Activated T-helper 1 cell treated with anti-CD3 and anti-CD28 coated beads, Interleukin-12 subunit alpha, Interleukin-12 subunit beta, Interleukin-2, Interleukin-4 antibody, amounts not matched to agents 30 ng/mL and 10 ng/mL and 1 ng/mL, durations not matched to agents 14 hours and 24 hours and 36 hours (primary cell): ENCODE measurements around the gene DCTN4. TPM values are rescaled to one million over a fixed set of nuclear protein-coding genes. Genes with fewer than 3 reads are reported as not detected.

Experiments used
- DNase-seq: peaks from one replicate; pipeline ENCODE4 v3.0.0; 2021; ENCODE audit warnings: low spot score
- H3K27ac Mint-ChIP-seq: one replicate; pipeline ENCODE4 v1.8.0; 2021; ENCODE audit warnings: mild to moderate bottlenecking, mixed read lengths
- H3K27me3 Mint-ChIP-seq: one replicate; pipeline ENCODE4 v1.8.0; 2022; ENCODE audit warnings: mild to moderate bottlenecking, moderate library complexity, mixed read lengths; ENCODE audit not compliant: insufficient read depth
- H3K36me3 Mint-ChIP-seq: one replicate; pipeline ENCODE4 v1.8.0; 2021; ENCODE audit warnings: low read depth, mixed read lengths
- H3K4me1 Mint-ChIP-seq: one replicate; pipeline ENCODE4 v1.8.0; 2021; ENCODE audit warnings: low read depth, mixed read lengths
- H3K4me3 Mint-ChIP-seq: one replicate; pipeline ENCODE4 v1.8.0; 2021; ENCODE audit warnings: mild to moderate bottlenecking, moderate library complexity, mixed read lengths
- H3K9me3 Mint-ChIP-seq: one replicate; pipeline ENCODE4 v1.8.0; 2021; ENCODE audit warnings: mixed read lengths
- intact Hi-C: fragments of 100-400 bp; cut with micrococcal nuclease; formaldehyde crosslinking; loops from one replicate; pipeline ENCODE4 v1.15.1; 2024
- total RNA-seq: library from RNA; stranded (reverse); gene quantifications from 2 replicates; pipeline ENCODE4 v1.2.3, GENCODE V29; 2022

The DCTN4 gene
- total RNA-seq, 1 donor from 2014 or later: 42.3 TPM

DNA sequence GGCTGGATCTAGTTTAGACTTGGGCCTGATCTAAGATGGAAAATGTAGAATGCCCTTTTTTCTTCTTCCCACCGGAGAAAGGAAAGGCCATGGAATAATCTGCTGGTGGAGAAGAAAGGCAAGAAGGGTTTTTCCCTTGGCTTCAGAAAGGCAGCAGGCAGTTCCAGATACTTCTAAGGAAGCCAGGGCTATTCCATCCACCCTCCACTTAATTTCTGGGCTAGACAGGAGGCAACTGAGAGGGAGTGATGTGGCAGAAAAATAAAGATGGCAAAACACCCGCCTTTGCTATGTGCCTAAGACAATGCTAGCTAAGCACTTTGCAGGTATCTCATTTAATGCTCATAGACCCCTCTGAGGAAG is 87.9 kb downstream of the DCTN4 start:
- Mint-ChIP-seq H3K4me3 (peak overlapping the region; percentile 58), H3K27me3 (peaks cover 18% of the 10 kb centered on the region), H3K27ac (no peak overlapping the region), H3K9me3 (no peaks in the 10 kb centered on the region), H3K36me3 (no peaks in the 10 kb centered on the region), H3K4me1 (no peaks in the 10 kb centered on the region)
- DNase-seq: no peak
- intact Hi-C loops: no loop called here

DNA sequence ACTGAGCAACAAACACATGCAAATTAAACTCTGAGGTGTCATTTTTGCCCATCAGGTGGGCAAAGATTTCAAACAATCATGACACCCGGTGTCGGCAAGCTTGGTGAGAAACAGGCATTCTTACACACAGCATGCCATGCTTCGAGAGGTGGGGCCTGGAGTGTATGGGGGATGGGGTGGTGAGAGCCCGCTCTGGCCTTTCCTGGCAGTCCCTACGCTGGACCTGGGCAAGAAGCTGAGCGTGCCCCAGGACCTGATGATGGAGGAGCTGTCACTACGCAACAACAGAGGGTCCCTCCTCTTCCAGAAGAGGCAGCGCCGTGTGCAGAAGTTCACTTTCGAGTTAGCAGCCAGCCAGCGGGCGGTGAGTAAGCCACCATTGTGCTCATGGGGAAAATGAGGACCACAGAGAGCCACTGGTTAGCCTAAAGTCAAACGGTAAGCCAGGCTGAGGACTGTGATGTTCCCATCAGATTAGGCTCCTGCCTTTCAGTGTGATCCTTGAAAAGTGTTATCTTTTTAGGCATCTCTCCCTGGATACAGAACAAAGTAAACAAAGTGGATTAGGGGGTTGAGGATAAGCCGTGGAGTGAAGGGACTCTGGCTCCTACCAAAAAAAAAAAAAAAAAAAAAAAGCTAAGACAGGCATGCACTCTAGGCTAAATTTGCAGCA is 88.4 kb downstream of the DCTN4 start:
- no peaks in the 10 kb centered on the region for H3K4me1 Mint-ChIP-seq
- H3K27me3 Mint-ChIP-seq: peaks cover 18% of the 10 kb centered on the region
- H3K4me3 Mint-ChIP-seq: peak overlapping the region; percentile 58
- intact Hi-C loops: no loop called here
- no peak overlapping the region for H3K27ac Mint-ChIP-seq
- no peaks in the 10 kb centered on the region for H3K36me3 Mint-ChIP-seq
- no peaks in the 10 kb centered on the region for H3K9me3 Mint-ChIP-seq
- DNase-seq: no peak

DNA sequence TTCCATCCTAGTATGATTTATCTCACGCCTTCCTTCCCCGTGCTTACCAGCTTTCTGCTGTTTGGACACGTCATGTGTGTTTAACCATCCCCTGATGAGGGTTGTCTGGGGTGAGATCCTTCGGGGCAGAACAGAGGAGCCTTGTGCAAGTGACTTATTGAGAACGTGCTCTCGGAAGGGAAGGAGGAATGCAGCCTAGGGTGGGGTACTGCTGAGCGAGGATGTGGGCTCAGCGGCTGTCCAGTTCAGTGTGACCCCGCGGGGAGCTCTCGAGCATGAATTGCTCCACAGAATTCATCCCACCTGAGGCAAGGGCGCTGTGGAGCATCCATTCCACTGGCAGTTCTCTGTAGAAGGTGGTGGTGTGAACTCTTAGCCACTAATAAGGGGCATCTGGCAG is 93.8 kb downstream of the DCTN4 start:
- no peak overlapping the region for H3K4me3 Mint-ChIP-seq
- H3K27me3 Mint-ChIP-seq: peaks cover 23% of the 10 kb centered on the region
- intact Hi-C loops: no loop called here
- H3K36me3 Mint-ChIP-seq: no peaks in the 10 kb centered on the region
- H3K4me1 Mint-ChIP-seq: no peaks in the 10 kb centered on the region
- no peaks in the 10 kb centered on the region for H3K9me3 Mint-ChIP-seq
- DNase-seq: no peak
- no peak overlapping the region for H3K27ac Mint-ChIP-seq

DNA sequence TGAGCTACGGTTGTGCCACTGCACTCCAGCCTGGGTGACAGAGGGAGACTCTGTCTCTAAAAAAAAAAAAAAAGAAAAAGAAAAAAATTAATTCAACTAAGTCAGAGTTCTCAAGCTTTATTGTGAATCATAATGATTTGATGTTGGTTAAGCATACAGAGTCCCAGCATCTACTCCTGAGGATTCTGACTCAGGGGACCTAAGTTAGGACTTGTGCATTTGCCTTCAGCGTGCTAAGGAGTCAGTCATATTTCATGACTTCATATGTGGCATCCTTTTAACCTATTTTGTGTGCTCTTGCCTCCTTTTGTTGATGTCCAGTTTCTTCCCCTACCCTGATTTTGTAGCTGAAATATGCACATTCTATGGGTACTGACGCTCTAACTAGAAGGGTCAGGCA is 94.9 kb downstream of the DCTN4 start:
- no peaks in the 10 kb centered on the region for H3K9me3 Mint-ChIP-seq
- H3K27me3 Mint-ChIP-seq: peaks cover 20% of the 10 kb centered on the region
- intact Hi-C loops: no loop called here
- no peak for DNase-seq
- H3K36me3 Mint-ChIP-seq: no peaks in the 10 kb centered on the region
- no peak overlapping the region for H3K27ac Mint-ChIP-seq
- H3K4me3 Mint-ChIP-seq: no peak overlapping the region
- no peaks in the 10 kb centered on the region for H3K4me1 Mint-ChIP-seq

DNA sequence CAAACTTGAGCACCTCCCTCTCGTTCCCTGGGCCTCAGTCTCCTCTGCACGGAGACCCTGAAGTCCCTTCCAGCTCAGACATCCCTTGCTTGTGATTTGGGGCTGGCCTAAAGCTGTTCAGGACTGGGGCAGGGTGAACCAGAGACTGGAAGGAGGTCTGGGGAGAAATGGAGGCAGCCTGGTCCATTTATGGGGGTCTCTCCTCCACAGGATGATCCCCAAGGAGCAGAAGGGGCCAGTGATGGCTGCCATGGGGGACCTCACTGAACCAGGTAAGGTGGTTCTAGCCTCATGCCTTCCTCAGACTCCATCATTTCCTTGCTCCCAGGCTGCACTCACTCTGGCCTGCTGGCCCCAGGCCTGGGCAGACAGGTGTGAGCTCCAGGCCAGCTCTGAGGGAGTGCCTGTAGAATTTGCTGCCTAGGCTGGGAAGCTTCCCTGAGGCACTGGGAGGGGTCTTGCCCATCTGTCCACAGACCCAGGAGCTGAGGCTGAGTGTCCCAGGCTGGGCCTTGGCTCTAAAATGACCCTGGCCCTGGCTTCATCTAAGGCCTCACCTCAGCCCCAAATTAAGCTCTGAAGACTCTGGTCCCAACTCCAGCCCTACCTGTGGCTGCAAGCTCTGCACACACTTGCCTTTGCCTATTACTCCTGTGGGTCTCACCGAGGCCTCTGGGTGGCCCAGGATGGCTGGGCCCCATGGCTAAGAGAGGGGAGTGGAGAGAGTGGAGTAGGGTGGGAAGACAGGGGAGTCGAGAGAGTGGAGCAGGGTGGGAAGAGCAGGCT is 95.9 kb downstream of the DCTN4 start:
- no peak overlapping the region for H3K4me3 Mint-ChIP-seq
- DNase-seq: no peak
- peaks cover 23% of the 10 kb centered on the region for H3K27me3 Mint-ChIP-seq
- intact Hi-C loops: no loop called here
- no peaks in the 10 kb centered on the region for H3K36me3 Mint-ChIP-seq
- H3K4me1 Mint-ChIP-seq: no peaks in the 10 kb centered on the region
- H3K9me3 Mint-ChIP-seq: no peaks in the 10 kb centered on the region
- no peak overlapping the region for H3K27ac Mint-ChIP-seq

DNA sequence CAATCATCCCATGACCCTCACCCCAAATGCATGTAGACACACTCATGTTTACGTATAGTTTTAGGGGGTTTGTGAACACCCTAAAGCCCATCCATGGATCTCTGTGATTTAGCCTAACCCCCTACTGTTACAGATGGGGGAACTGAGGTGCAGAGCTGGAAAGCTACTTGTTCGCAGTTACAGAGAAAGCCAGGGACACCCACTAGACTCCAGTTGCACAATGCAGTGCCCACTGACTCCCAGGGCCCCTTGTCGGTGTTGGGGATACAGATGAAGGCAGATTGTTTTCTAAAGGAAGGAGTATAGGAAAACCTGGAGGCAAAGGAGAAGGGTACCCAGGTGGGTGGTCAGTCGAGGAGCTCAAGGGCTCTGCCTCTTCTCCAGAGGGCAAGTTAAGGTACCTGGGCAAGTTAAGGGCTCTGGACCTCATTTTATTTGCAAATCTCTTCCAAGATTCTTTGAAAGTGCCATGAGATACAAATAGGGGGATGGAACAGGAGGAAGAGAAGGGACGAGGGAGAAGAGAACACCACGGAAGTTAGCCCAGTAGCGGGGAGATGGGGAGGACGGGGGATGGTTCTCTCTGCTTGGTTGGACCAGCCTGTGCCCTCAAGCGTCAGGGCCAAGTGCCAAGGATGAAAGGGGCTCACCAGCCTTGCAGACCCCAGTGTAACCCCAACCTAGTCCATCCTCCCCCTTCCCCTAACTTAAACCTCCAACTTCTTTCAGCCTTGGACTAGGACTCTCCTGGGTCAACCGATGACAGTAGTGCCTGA is 96.8 kb downstream of the DCTN4 start:
- intact Hi-C loops: no loop called here
- no peak for DNase-seq
- Mint-ChIP-seq H3K9me3 (no peaks in the 10 kb centered on the region), H3K27me3 (peaks cover 23% of the 10 kb centered on the region), H3K36me3 (no peaks in the 10 kb centered on the region), H3K27ac (no peak overlapping the region), H3K4me1 (peaks cover 7% of the 10 kb centered on the region), H3K4me3 (no peak overlapping the region)

DNA sequence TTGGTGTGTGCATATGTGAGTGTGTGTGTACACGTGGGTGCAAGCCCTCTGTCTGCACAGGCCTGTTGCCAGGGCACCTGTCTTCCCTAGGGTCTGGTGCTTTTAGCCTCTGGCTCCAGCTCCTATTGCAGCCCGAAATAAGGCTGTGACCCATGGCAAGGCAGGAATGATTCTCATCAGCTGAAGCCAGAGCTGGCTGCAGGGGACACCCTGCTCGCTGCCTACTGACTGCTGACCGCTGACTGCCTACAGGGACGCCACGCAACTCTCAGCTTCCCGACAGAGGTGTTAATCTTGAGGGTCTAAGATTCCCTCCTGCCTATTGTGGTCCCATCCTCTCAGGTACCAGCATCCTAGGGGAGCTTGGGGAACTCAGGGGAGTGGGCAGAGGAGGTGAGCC is 97.7 kb downstream of the DCTN4 start, which contains the start of gene MYOZ3:
Gene MYOZ3, plus strand, starts transcription at position 166 of the 400 bp plus-strand sequence. CDS start 1,691 bp downstream, outside the sequence.
- no peak for DNase-seq
- Mint-ChIP-seq H3K27ac (no peak within 1 kb of the TSS), H3K27me3 (peaks cover 23% of the 10 kb centered on the region), H3K4me1 (peaks cover 7% of the 10 kb centered on the region), H3K4me3 (no peak within 1 kb of the TSS), H3K36me3 (no peaks in the 10 kb centered on the region), H3K9me3 (no peaks in the 10 kb centered on the region)
- intact Hi-C loops: no loop called here

DNA sequence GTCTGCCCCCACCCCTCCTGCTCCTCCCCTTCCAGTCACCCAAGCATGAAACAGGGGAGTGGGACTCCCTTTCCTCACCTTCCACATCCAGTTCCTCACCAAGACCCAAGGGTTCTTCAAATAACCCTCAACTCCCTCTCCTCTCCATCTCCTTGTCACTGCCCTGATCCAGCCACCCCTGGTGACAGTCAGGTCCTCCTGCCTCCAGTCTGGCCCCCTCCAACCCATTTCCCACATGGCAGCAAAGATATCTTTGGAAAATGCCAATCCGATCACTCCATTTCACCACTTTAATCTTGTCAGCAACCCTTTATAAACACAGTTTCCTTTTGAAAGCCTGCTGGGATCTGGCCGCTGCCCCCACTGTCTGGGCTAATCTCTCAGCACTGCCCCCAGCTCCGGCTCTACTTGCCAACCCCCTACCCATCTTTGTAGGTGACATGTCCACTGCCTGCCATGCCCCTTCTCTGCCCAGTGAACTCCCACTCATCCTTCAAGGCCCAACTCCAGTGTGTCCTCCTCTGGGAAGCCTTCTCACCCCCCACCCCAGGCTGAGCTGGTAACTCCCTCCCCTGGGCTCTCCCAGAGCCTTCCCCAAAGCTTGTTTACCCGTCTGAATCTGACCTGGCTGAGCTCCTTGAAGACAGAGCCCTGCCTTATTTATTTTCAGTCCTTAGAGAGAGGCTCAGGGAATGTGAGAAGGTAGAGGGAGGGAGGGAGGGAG is 98.5 kb downstream of the DCTN4 start:
- H3K36me3 Mint-ChIP-seq: no peaks in the 10 kb centered on the region
- no peak for DNase-seq
- no peaks in the 10 kb centered on the region for H3K9me3 Mint-ChIP-seq
- intact Hi-C loops: no loop called here
- H3K27ac Mint-ChIP-seq: no peak overlapping the region
- H3K4me3 Mint-ChIP-seq: no peak overlapping the region
- H3K4me1 Mint-ChIP-seq: peaks cover 7% of the 10 kb centered on the region
- peaks cover 26% of the 10 kb centered on the region for H3K27me3 Mint-ChIP-seq

DNA sequence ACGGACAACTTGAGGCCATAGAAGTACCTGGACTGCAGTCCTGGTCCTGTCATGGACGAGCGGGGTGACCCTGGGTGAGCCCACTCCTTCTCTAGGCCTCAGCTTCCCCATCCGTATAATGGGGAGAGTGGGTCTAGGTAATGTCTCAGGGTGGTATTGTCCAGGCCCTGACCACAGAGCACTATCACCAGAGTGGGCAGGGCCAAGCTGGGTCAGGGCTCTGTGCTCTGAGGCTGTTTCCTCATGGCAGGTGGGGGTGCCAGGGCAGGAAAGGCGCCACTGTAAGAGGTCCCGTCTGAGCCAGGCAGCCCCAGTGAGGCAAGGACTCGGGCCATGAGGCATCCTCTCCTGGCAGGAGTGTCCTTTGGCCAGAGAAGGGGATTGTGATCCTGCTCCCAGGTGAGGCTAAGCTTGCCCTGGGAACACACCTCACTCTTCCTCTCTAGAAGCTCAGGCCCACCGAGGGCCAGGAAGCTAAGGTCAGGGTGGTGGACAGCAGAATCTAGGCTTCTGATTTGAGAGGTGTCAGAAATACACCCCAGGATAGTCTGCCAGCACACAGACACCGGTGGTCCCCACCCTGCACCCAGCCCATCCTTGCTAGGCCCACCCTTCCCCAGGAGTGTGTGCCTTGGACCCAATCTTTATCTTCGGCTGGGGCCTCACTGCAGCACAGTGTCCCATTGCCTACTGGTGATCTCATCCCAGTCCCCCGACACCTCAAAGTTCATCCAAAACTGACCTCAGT is 99.3 kb downstream of the DCTN4 start:
- H3K27ac Mint-ChIP-seq: no peak overlapping the region
- H3K4me3 Mint-ChIP-seq: no peak overlapping the region
- H3K36me3 Mint-ChIP-seq: no peaks in the 10 kb centered on the region
- intact Hi-C loops: no loop called here
- DNase-seq: no peak
- no peaks in the 10 kb centered on the region for H3K9me3 Mint-ChIP-seq
- H3K27me3 Mint-ChIP-seq: peaks cover 23% of the 10 kb centered on the region
- H3K4me1 Mint-ChIP-seq: peaks cover 7% of the 10 kb centered on the region

DNA sequence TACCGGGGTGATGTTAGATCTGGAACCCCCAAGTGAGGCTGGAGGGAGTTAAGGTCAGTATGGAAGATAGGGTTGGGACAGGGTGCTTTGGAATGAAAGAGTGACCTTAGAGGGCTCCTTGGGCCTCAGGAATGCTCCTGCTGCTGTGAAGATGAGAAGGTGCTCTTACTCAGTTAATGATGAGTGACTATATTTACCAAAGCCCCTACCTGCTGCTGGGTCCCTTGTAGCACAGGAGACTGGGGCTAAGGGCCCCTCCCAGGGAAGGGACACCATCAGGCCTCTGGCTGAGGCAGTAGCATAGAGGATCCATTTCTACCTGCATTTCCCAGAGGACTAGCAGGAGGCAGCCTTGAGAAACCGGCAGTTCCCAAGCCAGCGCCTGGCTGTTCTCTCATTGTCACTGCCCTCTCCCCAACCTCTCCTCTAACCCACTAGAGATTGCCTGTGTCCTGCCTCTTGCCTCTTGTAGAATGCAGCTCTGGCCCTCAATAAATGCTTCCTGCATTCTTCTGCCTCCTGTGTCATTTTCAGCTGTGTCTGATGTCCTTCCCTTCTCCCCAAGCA is 100.0 kb downstream of the DCTN4 start:
- H3K36me3 Mint-ChIP-seq: no peaks in the 10 kb centered on the region
- intact Hi-C loops: no loop called here
- peaks cover 7% of the 10 kb centered on the region for H3K4me1 Mint-ChIP-seq
- DNase-seq: no peak
- no peak overlapping the region for H3K4me3 Mint-ChIP-seq
- H3K27me3 Mint-ChIP-seq: peaks cover 25% of the 10 kb centered on the region
- no peak overlapping the region for H3K27ac Mint-ChIP-seq
- no peaks in the 10 kb centered on the region for H3K9me3 Mint-ChIP-seq
